Stimulated activated CD8-positive, alpha-beta memory T cell treated with anti-CD3 and anti-CD28 coated beads, Interleukin-2, amount 100 ng/mL, for 1 hour (primary cell): ENCODE results near the gene ZBTB20.

Source experiments
- DNase-seq, 2 donors: peaks; one replicate each; pipeline ENCODE4 v3.0.0-alpha.2; 2020; ENCODE audit warnings: low read depth in 2 of 2

Gene ZBTB20

GRCh38 chr3:114293838-114294535 lies 853.1 kb downstream of the ZBTB20 start, which contains the start of gene TIGIT:
Gene TIGIT, plus strand, starts transcription at chr3:114294028. Its CDS starts 34 bp downstream, at chr3:114294062.
- no peak for DNase-seq

DNA sequence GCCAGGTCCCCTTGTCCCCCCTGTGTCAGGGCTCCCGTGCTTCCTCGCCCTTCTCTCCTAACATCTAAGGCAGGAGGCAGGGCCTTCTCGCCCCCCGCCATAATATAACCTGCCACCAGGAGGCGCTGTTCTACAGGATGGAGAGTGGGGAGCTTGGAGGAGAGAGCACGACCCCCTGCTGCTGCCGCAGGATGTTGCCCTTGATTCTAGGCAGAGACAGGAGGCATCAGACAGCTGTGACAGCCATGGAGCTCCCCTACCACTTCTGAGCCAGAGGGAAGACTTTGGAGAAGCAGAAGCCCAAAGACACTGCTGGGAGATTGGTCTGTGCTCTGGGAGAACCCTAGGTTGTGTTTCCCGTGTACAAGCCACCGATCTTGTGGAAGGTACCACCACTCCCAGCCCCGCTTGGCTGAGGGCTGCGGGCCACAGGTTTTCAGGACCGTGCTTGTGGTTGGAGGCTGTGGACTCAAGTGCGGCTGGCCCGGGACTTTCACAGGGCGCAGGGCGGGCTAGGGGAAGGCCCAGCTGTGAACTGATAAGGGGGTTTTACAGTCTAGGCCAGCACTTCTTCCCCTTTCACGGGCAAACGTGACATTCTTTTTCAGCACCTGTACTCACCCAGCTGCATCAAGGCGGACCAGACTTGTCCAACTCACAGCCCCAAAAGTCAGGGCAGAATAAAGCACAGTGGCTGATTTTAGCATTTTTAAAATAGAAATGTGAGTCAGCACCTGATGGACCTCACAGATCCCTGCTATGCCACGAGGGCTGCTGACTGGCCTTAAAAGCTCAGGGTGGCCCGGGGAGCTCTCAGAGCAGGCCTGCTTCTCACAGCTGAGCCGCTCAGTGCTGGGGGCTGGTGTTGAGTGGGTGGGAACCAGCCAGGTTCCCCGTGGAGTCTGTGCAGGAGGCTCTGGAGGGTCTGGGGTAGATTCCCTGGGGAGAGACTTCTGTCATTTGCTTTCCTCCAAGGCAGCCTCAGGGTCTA lies 855.9 kb downstream of the ZBTB20 start:
- peak; percentile 85 to 86 for DNase-seq

DNA sequence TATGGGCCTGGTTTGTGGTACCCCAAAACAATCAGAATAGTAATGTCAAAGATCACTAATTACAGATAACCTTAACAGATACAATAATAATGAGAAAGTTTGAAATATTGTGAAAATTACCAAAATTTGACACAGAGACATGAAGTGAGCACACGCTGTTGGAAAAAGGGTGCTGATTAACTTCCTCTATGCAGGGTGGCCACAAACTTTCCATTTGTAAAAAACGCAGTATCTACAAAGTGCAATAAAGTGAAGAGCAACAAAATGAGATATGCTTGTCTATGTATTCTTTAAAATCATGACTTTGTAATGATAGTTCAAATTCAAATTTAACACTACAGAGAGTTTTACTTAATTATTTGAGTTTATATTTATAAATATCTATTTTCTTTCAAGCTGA lies 860.8 kb downstream of the ZBTB20 start:
- DNase-seq = no peak

GRCh38 chr3:114285648-114286230 lies 861.3 kb downstream of the ZBTB20 start:
- no peak for DNase-seq

DNA sequence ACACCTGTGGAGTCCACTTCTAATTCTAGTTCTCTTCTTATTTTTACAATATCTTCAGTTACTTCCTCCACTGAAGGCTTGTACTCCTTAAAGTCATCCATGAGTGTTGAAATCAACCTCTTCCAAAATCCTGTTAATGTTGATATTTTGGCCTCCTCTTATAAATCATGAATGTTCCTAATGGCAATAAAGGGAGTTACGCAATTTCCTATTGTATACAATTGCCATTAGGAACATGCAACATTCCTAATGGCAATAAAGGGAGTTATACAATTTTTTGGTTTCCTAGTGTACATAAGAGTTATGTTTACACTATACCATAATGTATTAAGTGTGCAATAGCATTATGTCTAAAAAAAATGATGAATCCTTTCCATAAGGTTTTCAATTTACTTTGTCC lies 862.4 kb downstream of the ZBTB20 start:
- DNase-seq = no peak
